HUES6 (cell line): ENCODE data around the gene GALNT13.

ENCODE experiments used
- H3K27ac ChIP-seq: 2 replicates; pipeline ENCODE4 v1.7.0; 2013; ENCODE audit warnings: low read depth, mild to moderate bottlenecking, low read length, inconsistent platforms
- H3K27me3 ChIP-seq: 2 replicates; pipeline ENCODE4 v1.6.1; 2013; ENCODE audit warnings: low read length; ENCODE audit not compliant: control insufficient read depth, insufficient read depth
- H3K36me3 ChIP-seq: 2 replicates; pipeline ENCODE4 v1.6.1; 2013; ENCODE audit warnings: low read length; ENCODE audit not compliant: control insufficient read depth, insufficient read depth
- H3K4me1 ChIP-seq: 2 replicates; pipeline ENCODE4 v1.6.1; 2013; ENCODE audit warnings: low read length; ENCODE audit not compliant: control insufficient read depth, insufficient read depth
- H3K4me3 ChIP-seq: 2 replicates; pipeline ENCODE4 v1.5.1; 2013; ENCODE audit warnings: low read depth, low read length
- H3K9ac ChIP-seq: one replicate; pipeline ENCODE4 v1.6.1; 2013; ENCODE audit warnings: mild to moderate bottlenecking, low read length
- H3K9me3 ChIP-seq: 2 replicates; pipeline ENCODE4 v1.6.1; 2013; ENCODE audit warnings: low read depth, low read length; ENCODE audit not compliant: control insufficient read depth, insufficient read depth

Gene GALNT13

GRCh38 chr2:154477319-154477718 is 605.6 kb downstream of the GALNT13 start:
- peaks cover 3% of the 10 kb centered on the region; the same call in 1 of the 2 replicates for H3K4me1 ChIP-seq
- no peaks in the 10 kb centered on the region for H3K36me3 ChIP-seq
- H3K4me3 ChIP-seq: no peak overlapping the region
- H3K27me3 ChIP-seq: no peaks in the 10 kb centered on the region
- no peak overlapping the region for H3K27ac ChIP-seq
- no peak overlapping the region for H3K9ac ChIP-seq
- H3K9me3 ChIP-seq: peaks cover 7% of the 10 kb centered on the region

GRCh38 chr2:154480521-154480920 is 608.8 kb downstream of the GALNT13 start:
- Histone ChIP-seq H3K4me3 (no peak overlapping the region), H3K36me3 (no peaks in the 10 kb centered on the region), H3K9me3 (no peaks in the 10 kb centered on the region), H3K27me3 (no peaks in the 10 kb centered on the region), H3K4me1 (peaks cover 15% of the 10 kb centered on the region; the same call in 1 of the 2 replicates), H3K9ac (no peak overlapping the region), H3K27ac (no peak overlapping the region)

GRCh38 chr2:154481336-154481735 is 609.6 kb downstream of the GALNT13 start:
- Histone ChIP-seq H3K9ac (no peak overlapping the region), H3K4me1 (peaks cover 15% of the 10 kb centered on the region; the same call in 1 of the 2 replicates), H3K27ac (no peak overlapping the region)

GRCh38 chr2:154484338-154485099 is 612.8 kb downstream of the GALNT13 start:
- H3K27ac ChIP-seq: no peak overlapping the region
- no peaks in the 10 kb centered on the region for H3K36me3 ChIP-seq
- H3K4me3 ChIP-seq: no peak overlapping the region
- H3K9me3 ChIP-seq: no peaks in the 10 kb centered on the region
- no peak overlapping the region for H3K9ac ChIP-seq
- H3K4me1 ChIP-seq: peaks cover 15% of the 10 kb centered on the region; the same call in 1 of the 2 replicates
- H3K27me3 ChIP-seq: no peaks in the 10 kb centered on the region

More at GRCh38 chr2:154481336-154481735, 609.6 kb downstream of the GALNT13 start:
- Histone ChIP-seq H3K27me3 (no peaks in the 10 kb centered on the region), H3K9me3 (no peaks in the 10 kb centered on the region), H3K36me3 (no peaks in the 10 kb centered on the region), H3K4me3 (no peak overlapping the region)

GRCh38 chr2:154488801-154489200 is 617.1 kb downstream of the GALNT13 start:
- no peak overlapping the region for H3K4me3 ChIP-seq
- no peaks in the 10 kb centered on the region for H3K27me3 ChIP-seq
- H3K9me3 ChIP-seq: no peaks in the 10 kb centered on the region; the same call in 1 of the 2 replicates
- H3K4me1 ChIP-seq: peaks cover 11% of the 10 kb centered on the region; the same call in 1 of the 2 replicates
- no peaks in the 10 kb centered on the region for H3K36me3 ChIP-seq
- H3K9ac ChIP-seq: no peak overlapping the region
- H3K27ac ChIP-seq: no peak overlapping the region

GRCh38 chr2:154489266-154489858 is 617.6 kb downstream of the GALNT13 start:
- Histone ChIP-seq H3K9ac (no peak overlapping the region), H3K27ac (no peak overlapping the region)

GRCh38 chr2:154490530-154490929 is 618.8 kb downstream of the GALNT13 start:
- H3K9ac ChIP-seq: no peak overlapping the region
- H3K9me3 ChIP-seq: no peaks in the 10 kb centered on the region; the same call in 1 of the 2 replicates
- no peak overlapping the region for H3K4me3 ChIP-seq
- H3K4me1 ChIP-seq: no peaks in the 10 kb centered on the region
- no peak overlapping the region for H3K27ac ChIP-seq
- no peaks in the 10 kb centered on the region for H3K27me3 ChIP-seq
- H3K36me3 ChIP-seq: no peaks in the 10 kb centered on the region

More at GRCh38 chr2:154489266-154489858, 617.6 kb downstream of the GALNT13 start:
- Histone ChIP-seq H3K27me3 (no peaks in the 10 kb centered on the region), H3K9me3 (no peaks in the 10 kb centered on the region; the same call in 1 of the 2 replicates), H3K4me1 (peaks cover 6% of the 10 kb centered on the region; the same call in 1 of the 2 replicates), H3K4me3 (no peak overlapping the region), H3K36me3 (no peaks in the 10 kb centered on the region)

- H3K27ac ChIP-seq: no peak overlapping the region
- H3K36me3 ChIP-seq: no peaks in the 10 kb centered on the region
- H3K4me3 ChIP-seq: no peak overlapping the region
- H3K4me1 ChIP-seq: no peaks in the 10 kb centered on the region
- no peaks in the 10 kb centered on the region for H3K27me3 ChIP-seq
- no peak overlapping the region for H3K9ac ChIP-seq
- no peaks in the 10 kb centered on the region; the same call in 1 of the 2 replicates for H3K9me3 ChIP-seq
These were observed 623.7 kb downstream of the GALNT13 start for GRCh38 chr2:154495455-154495868.

GRCh38 chr2:154497019-154497418 is 625.3 kb downstream of the GALNT13 start:
- Histone ChIP-seq H3K27ac (no peak overlapping the region), H3K4me1 (no peaks in the 10 kb centered on the region), H3K36me3 (no peaks in the 10 kb centered on the region), H3K9ac (no peak overlapping the region), H3K27me3 (no peaks in the 10 kb centered on the region), H3K9me3 (peaks cover 2% of the 10 kb centered on the region; the same call in 1 of the 2 replicates), H3K4me3 (no peak overlapping the region)
